AG09309 (cell line): Measurements from ENCODE around the gene LECT2.

ENCODE experiments used
- DNase-seq: peaks from one replicate; pipeline ENCODE4 v3.0.0-alpha.2; 2010; ENCODE audit warnings: low read depth
- H3K4me3 ChIP-seq: 2 replicates; pipeline ENCODE4 v1.5.1; 2011; ENCODE audit warnings: mild to moderate bottlenecking, low read depth, low read length, moderate library complexity; ENCODE audit not compliant: control insufficient read depth
- TF ChIP-seq, protein P1 (sequence below): IDR thresholded peaks from 2 replicates; pipeline ENCODE4 v1.5.1; 2011; ENCODE audit warnings: mild to moderate bottlenecking, low read depth, low read length, inconsistent platforms; ENCODE audit not compliant: insufficient read depth, control insufficient read depth; ENCODE audit errors: missing control alignments

LECT2 gene

DNA sequence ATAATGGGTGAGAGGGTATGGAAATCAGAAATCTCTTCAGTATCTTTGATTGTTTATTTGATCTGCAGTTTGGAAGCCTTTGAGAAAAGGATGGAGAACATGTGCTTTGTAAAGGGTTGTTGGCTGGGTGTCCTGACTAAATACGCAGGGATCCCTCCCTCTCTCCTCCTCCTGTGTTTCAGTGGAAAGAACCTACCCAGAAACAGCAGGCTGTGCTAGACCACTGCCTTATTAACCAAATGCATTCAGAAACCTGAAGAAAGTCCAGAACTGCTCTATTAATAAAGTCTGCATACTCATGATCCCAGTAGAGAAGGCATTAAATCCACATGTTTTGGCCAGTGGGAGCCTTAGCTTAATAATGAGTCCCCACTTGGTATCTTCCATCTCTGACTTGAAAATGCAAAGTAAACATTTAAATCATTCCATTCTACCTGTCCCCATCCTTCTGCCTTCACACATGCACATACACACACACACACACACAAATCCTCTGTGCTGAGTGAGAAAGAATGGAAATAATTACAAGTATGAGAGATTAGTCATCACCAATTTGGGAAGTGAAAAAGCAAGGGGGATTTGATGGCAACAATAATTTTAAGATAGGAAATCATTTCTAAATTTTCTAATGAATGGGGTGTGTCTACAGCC, 10.0 kb upstream of the LECT2 start:
- TF ChIP-seq, protein P1, sequence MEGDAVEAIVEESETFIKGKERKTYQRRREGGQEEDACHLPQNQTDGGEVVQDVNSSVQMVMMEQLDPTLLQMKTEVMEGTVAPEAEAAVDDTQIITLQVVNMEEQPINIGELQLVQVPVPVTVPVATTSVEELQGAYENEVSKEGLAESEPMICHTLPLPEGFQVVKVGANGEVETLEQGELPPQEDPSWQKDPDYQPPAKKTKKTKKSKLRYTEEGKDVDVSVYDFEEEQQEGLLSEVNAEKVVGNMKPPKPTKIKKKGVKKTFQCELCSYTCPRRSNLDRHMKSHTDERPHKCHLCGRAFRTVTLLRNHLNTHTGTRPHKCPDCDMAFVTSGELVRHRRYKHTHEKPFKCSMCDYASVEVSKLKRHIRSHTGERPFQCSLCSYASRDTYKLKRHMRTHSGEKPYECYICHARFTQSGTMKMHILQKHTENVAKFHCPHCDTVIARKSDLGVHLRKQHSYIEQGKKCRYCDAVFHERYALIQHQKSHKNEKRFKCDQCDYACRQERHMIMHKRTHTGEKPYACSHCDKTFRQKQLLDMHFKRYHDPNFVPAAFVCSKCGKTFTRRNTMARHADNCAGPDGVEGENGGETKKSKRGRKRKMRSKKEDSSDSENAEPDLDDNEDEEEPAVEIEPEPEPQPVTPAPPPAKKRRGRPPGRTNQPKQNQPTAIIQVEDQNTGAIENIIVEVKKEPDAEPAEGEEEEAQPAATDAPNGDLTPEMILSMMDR: no peak
- no peak for DNase-seq
- no peak overlapping the region for H3K4me3 ChIP-seq

DNA sequence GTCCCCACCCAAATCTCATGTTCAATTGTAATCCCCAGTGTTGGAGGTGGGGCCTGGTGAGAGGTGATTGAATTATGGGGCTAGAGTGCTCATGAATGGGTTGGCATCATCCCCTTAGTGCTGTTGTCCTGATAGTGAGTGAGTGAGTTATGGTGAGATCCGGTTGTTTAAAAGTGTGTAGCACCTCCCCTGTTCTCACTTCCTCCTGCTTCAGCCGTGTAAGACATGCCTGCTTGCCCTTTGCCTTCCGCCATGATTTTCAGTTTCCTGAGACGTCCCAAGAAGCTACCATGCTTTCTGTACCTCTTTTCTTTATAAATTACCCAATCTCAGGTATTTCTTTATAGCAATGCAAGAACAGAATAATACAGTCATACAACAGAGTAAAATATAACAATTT, 742 bp upstream of the LECT2 start:
- TF ChIP-seq, protein P1: no peak
- H3K4me3 ChIP-seq: no peak overlapping the region
- no peak for DNase-seq

DNA sequence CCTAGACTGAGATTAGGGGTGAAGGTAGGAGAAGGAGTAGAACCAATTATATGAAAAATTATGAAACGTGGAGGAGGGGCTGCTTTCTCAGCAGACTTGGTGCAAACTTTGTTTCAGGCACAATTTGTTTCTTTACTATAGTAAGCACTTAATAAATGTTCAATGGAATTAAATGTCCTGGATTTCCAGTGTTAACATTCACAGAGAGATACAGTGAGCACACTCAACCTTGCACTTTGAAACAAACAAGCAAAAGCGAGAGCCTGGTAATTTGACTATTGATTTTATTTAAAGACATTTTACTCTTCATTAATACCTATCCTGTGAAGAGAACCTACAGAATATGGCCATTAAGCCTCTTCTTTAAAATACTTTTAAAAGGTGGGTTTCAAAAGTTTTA, 933 bp downstream of the LECT2 start:
- no peak for DNase-seq
- no peak overlapping the region for H3K4me3 ChIP-seq
- TF ChIP-seq, protein P1: no peak

DNA sequence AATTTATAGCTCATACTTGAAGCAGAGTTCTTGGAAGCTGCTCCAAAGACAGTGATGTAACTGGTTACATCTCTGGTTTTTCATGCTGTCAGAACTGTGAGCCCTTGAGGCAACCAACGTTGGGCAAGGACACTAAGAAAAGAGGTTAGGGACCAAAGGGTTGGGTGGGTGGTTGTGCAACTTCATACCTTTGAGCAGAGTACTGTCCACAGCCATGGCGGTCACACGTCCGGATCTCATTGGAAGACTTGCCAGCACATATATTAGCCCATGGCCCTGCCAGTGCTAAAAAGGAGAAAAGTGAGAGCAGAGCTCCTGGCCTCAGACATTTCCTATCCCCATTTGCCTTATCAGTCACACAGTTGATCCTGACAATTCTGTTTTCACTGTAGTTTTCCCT, 2.1 kb downstream of the LECT2 start:
- no peak overlapping the region for H3K4me3 ChIP-seq
- no peak for DNase-seq
- TF ChIP-seq, protein P1: no peak

DNA sequence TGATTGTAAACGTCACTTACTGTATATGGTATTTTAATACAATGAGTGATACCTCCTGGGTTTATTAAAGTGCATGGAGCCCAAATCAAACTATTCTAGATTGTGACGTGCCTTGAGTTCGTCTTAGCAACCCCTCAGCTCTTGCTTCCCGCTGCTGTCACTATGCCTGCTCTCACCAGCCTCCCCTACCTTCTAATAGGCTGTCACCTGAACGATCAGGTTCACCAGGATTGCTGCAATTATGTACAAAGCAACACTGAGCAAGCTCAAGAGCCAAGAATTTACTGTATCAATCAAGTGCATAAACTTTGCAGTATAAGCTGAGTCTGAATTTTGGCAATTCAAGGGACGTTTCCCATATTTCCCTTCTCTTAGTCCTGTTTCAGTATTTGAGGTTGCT, 3.0 kb downstream of the LECT2 start:
- no peak overlapping the region for H3K4me3 ChIP-seq
- no peak for DNase-seq
- TF ChIP-seq, protein P1: no peak

DNA sequence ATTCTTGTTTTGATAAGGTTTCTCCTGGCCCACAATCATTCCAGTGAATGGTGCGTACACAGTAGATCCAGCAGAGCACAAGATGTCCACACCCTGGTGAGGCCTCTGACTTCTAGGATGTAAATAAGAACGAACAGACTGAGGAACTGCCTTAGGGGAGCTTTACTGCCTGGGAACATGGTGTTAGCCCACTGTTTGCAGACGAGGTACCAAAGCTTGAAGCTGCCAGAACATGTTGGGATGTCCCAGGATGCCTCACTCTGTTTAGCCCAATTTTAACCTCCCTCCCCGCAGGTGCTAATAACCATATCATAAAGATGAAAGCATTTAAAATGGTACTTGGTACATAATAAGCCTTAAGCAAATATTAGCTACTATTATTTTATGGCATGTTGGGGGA, 3.5 kb downstream of the LECT2 start:
- no peak overlapping the region for H3K4me3 ChIP-seq
- no peak for DNase-seq
- TF ChIP-seq, protein P1: no peak
